Naive B cell (primary cell): ENCODE data around the gene PPP1R1B. TPM values are rescaled to one million over a fixed set of nuclear protein-coding genes. Genes with fewer than 3 reads are reported as not detected.

Source experiments
- ATAC-seq, 2 donors: fragments of 150-1000 bp; cut with Tn5 transposase; 2 replicates each; pipeline ENCODE4 v1.10.0; 2021; ENCODE audit warnings: low read depth in 2 of 2, mild to moderate bottlenecking in 2 of 2, moderate library complexity in 2 of 2
- DNase-seq: peaks from one replicate; pipeline ENCODE4 v3.0.0; 2022
- H3K27ac Mint-ChIP-seq, 6 donors: one replicate each; pipeline ENCODE4 v1.8.0; 2020 to 2022; ENCODE audit warnings: mild to moderate bottlenecking in 6 of 6, mixed read lengths in 6 of 6, moderate library complexity in 5 of 6, inconsistent platforms in 2 of 6
- H3K27me3 Mint-ChIP-seq, 3 donors: one replicate each; pipeline ENCODE4 v1.8.0; 2021 to 2022; ENCODE audit warnings: mixed read lengths in 3 of 3, mild to moderate bottlenecking in 1 of 3
- H3K36me3 Mint-ChIP-seq, 2 donors: one replicate each; pipeline ENCODE4 v1.8.0; 2020 to 2022; ENCODE audit warnings: mixed read lengths in 2 of 2, inconsistent platforms in 1 of 2, mild to moderate bottlenecking in 1 of 2
- H3K4me1 Mint-ChIP-seq, 3 donors: one replicate each; pipeline ENCODE4 v1.8.0; 2020 to 2022; ENCODE audit warnings: mixed read lengths in 3 of 3, inconsistent platforms in 1 of 3, mild to moderate bottlenecking in 1 of 3, moderate library complexity in 1 of 3
- H3K4me3 Mint-ChIP-seq, 8 donors: one replicate each; pipeline ENCODE4 v1.8.0; 2020 to 2022; ENCODE audit warnings: mild to moderate bottlenecking in 8 of 8, mixed read lengths in 8 of 8, moderate library complexity in 8 of 8, inconsistent platforms in 2 of 8
- H3K9me3 Mint-ChIP-seq, 7 donors: one replicate each; pipeline ENCODE4 v1.8.0; 2020 to 2022; ENCODE audit warnings: mixed read lengths in 7 of 7, mild to moderate bottlenecking in 5 of 7, inconsistent platforms in 2 of 7, moderate library complexity in 1 of 7
- polyA plus RNA-seq, 6 donors: library from polyadenylated mRNA; unstranded; fragments of 300-500 nt; fragmentation: Illumina TruSeq; gene quantifications; one replicate each; pipeline ENCODE4 v1.2.3, GENCODE V29; 2021; ENCODE audit warnings: low read depth in 6 of 6

PPP1R1B gene
- polyA plus RNA-seq, 6 donors from 2014 or later: 0.12 TPM; not detected in 5

- ATAC-seq (no peak), DNase-seq (no peak)
- Mint-ChIP-seq H3K4me3 (peak overlapping the region in 5 of 8 donors; percentile 52 to 85 (median 62)), H3K36me3 (peaks cover 0 to 11% of the 10 kb centered on the region in 2 donors), H3K27ac (peak overlapping the region; percentile 64 to 95 (median 80)), H3K9me3 (no peaks in the 10 kb centered on the region), H3K4me1 (peaks cover 42 to 65% (median 52%) of the 10 kb centered on the region in 3 donors), H3K27me3 (no peaks in the 10 kb centered on the region)
Observed at GRCh38 chr17:39660397-39661385, 33.9 kb downstream of the PPP1R1B start.

GRCh38 chr17:39661744-39662541, 35.2 kb downstream of the PPP1R1B start:
- Mint-ChIP-seq H3K9me3 (no peaks in the 10 kb centered on the region), H3K27ac (peak overlapping the region in 3 of 6 donors; percentile 52 to 79 (median 59))
- no peak for ATAC-seq

GRCh38 chr17:39662551-39663339, 36.0 kb downstream of the PPP1R1B start:
- no peak for ATAC-seq
- DNase-seq: no peak
- Mint-ChIP-seq H3K27me3 (peaks cover 0 to 8% (median 0%) of the 10 kb centered on the region in 3 donors), H3K9me3 (no peaks in the 10 kb centered on the region), H3K27ac (peak overlapping the region in 1 of 6 donors; percentile 52), H3K4me3 (no peak overlapping the region), H3K4me1 (peaks cover 38 to 76% (median 50%) of the 10 kb centered on the region in 3 donors), H3K36me3 (peaks cover 0 to 9% of the 10 kb centered on the region in 2 donors)

More at GRCh38 chr17:39661744-39662541, 35.2 kb downstream of the PPP1R1B start:
- Mint-ChIP-seq H3K4me3 (peak overlapping the region in 5 of 8 donors; percentile 34 to 80 (median 52)), H3K36me3 (peaks cover 0 to 9% of the 10 kb centered on the region in 2 donors), H3K4me1 (peaks cover 41 to 73% (median 52%) of the 10 kb centered on the region in 3 donors), H3K27me3 (peaks cover 0 to 6% (median 0%) of the 10 kb centered on the region in 3 donors)
- no peak for DNase-seq

- ATAC-seq: no peak
- no peak for DNase-seq
- peaks cover 0 to 9% (median 2%) of the 10 kb centered on the region in 3 donors for H3K27me3 Mint-ChIP-seq
- H3K4me1 Mint-ChIP-seq: peaks cover 33 to 75% (median 47%) of the 10 kb centered on the region in 3 donors
- H3K9me3 Mint-ChIP-seq: no peaks in the 10 kb centered on the region
- no peak overlapping the region for H3K27ac Mint-ChIP-seq
- H3K4me3 Mint-ChIP-seq: no peak overlapping the region
- H3K36me3 Mint-ChIP-seq: peaks cover 0 to 9% of the 10 kb centered on the region in 2 donors
Observed at GRCh38 chr17:39663340-39663687, 36.6 kb downstream of the PPP1R1B start.

GRCh38 chr17:39663688-39664580, 37.2 kb downstream of the PPP1R1B start:
- no peaks in the 10 kb centered on the region for H3K9me3 Mint-ChIP-seq
- H3K4me1 Mint-ChIP-seq: peaks cover 33 to 75% (median 46%) of the 10 kb centered on the region in 3 donors
- H3K4me3 Mint-ChIP-seq: peak overlapping the region in 1 of 8 donors; percentile 3
- peaks cover 0 to 9% of the 10 kb centered on the region in 2 donors for H3K36me3 Mint-ChIP-seq
- ATAC-seq (no peak), DNase-seq (no peak)
- H3K27ac Mint-ChIP-seq: peak overlapping the region in 2 of 6 donors; percentile 31 to 74
- H3K27me3 Mint-ChIP-seq: peaks cover 5 to 15% (median 8%) of the 10 kb centered on the region in 3 donors

GRCh38 chr17:39664581-39665561, 38.1 kb downstream of the PPP1R1B start, which contains the start of gene TCAP:
Gene TCAP (plus strand): TSS chr17:39665349. CDS start chr17:39665360, 11 bp downstream.
- DNase-seq (no peak), ATAC-seq (no peak)
- Mint-ChIP-seq H3K9me3 (no peaks in the 10 kb centered on the region), H3K27ac (peak within 1 kb of the TSS in 3 of 6 donors; percentile 31 to 74 (median 48)), H3K36me3 (peaks cover 0 to 9% of the 10 kb centered on the region in 2 donors), H3K27me3 (peaks cover 5 to 21% (median 10%) of the 10 kb centered on the region in 3 donors), H3K4me1 (peaks cover 24 to 66% (median 41%) of the 10 kb centered on the region in 3 donors), H3K4me3 (peak within 1 kb of the TSS in 2 of 8 donors; percentile 45 to 49)

GRCh38 chr17:39665642-39666224, 39.0 kb downstream of the PPP1R1B start:
- Mint-ChIP-seq H3K4me1 (peaks cover 25 to 57% (median 38%) of the 10 kb centered on the region in 3 donors), H3K4me3 (peak overlapping the region in 1 of 8 donors; percentile 45), H3K27me3 (peaks cover 5 to 21% (median 10%) of the 10 kb centered on the region in 3 donors), H3K27ac (no peak overlapping the region), H3K36me3 (peaks cover 0 to 9% of the 10 kb centered on the region in 2 donors), H3K9me3 (no peaks in the 10 kb centered on the region)
- ATAC-seq: peak; percentile 15 to 29
- no peak for DNase-seq

GRCh38 chr17:39666231-39666600, 39.5 kb downstream of the PPP1R1B start:
- peak overlapping the region in 3 of 8 donors; percentile 22 to 45 (median 25) for H3K4me3 Mint-ChIP-seq
- no peak overlapping the region for H3K27ac Mint-ChIP-seq

GRCh38 chr17:39666601-39667261, 40.0 kb downstream of the PPP1R1B start:
- Mint-ChIP-seq H3K4me1 (peaks cover 20 to 51% (median 28%) of the 10 kb centered on the region in 3 donors), H3K4me3 (peak overlapping the region in 7 of 8 donors; percentile 22 to 75 (median 52)), H3K27ac (peak overlapping the region in 3 of 6 donors; percentile 53 to 78 (median 63)), H3K9me3 (no peaks in the 10 kb centered on the region), H3K27me3 (peaks cover 5 to 21% (median 10%) of the 10 kb centered on the region in 3 donors), H3K36me3 (no peaks in the 10 kb centered on the region)
- ATAC-seq: no peak
- DNase-seq: no peak

More at GRCh38 chr17:39666231-39666600, 39.5 kb downstream of the PPP1R1B start:
- Mint-ChIP-seq H3K4me1 (peaks cover 24 to 52% (median 33%) of the 10 kb centered on the region in 3 donors), H3K36me3 (peaks cover 0 to 5% of the 10 kb centered on the region in 2 donors), H3K27me3 (peaks cover 5 to 21% (median 10%) of the 10 kb centered on the region in 3 donors), H3K9me3 (no peaks in the 10 kb centered on the region)
- DNase-seq: no peak
- ATAC-seq: no peak
